Measurements from ENCODE around the gene KCNIP4.

KCNIP4 gene

GRCh38 chr4:21167711-21168110 is 780.9 kb downstream of the KCNIP4 start:
- Histone ChIP-seq H3K9me3 (ENCODE audit: control insufficient read depth, low read length) (no peaks in the 10 kb centered on the region), H3K4me1 (ENCODE audit: control insufficient read depth, insufficient read depth, low read length) (no peaks in the 10 kb centered on the region), H3K9ac (ENCODE audit: low read length) (no peak overlapping the region), H3K4me3 (ENCODE audit: low read length) (no peak overlapping the region), H3K27me3 (ENCODE audit: control insufficient read depth, insufficient read depth, low read length) (no peaks in the 10 kb centered on the region), H3K36me3 (ENCODE audit: control insufficient read depth, insufficient read depth, low read length) (no peaks in the 10 kb centered on the region)

GRCh38 chr4:21155367-21155766 is 793.2 kb downstream of the KCNIP4 start:
- Histone ChIP-seq H3K4me1 (ENCODE audit: control insufficient read depth, insufficient read depth, low read length) (no peaks in the 10 kb centered on the region), H3K4me3 (ENCODE audit: low read length) (no peak overlapping the region), H3K9me3 (ENCODE audit: control insufficient read depth, low read length) (no peaks in the 10 kb centered on the region), H3K9ac (ENCODE audit: low read length) (no peak overlapping the region), H3K36me3 (ENCODE audit: control insufficient read depth, insufficient read depth, low read length) (no peaks in the 10 kb centered on the region), H3K27me3 (ENCODE audit: control insufficient read depth, insufficient read depth, low read length) (no peaks in the 10 kb centered on the region)

- H3K4me1 ChIP-seq (ENCODE audit: control insufficient read depth, insufficient read depth, low read length) = no peaks in the 10 kb centered on the region
- no peak overlapping the region for H3K4me3 ChIP-seq (ENCODE audit: low read length)
- H3K27me3 ChIP-seq (ENCODE audit: control insufficient read depth, insufficient read depth, low read length) = no peaks in the 10 kb centered on the region
- no peaks in the 10 kb centered on the region for H3K36me3 ChIP-seq (ENCODE audit: control insufficient read depth, insufficient read depth, low read length)
- no peaks in the 10 kb centered on the region for H3K9me3 ChIP-seq (ENCODE audit: control insufficient read depth, low read length)
- H3K9ac ChIP-seq (ENCODE audit: low read length) = no peak overlapping the region
Observed at GRCh38 chr4:21139327-21139726, 809.2 kb downstream of the KCNIP4 start.

- H3K4me3 ChIP-seq (ENCODE audit: low read length) = no peak overlapping the region
- no peaks in the 10 kb centered on the region for H3K4me1 ChIP-seq (ENCODE audit: control insufficient read depth, insufficient read depth, low read length)
- H3K9ac ChIP-seq (ENCODE audit: low read length) = no peak overlapping the region
- H3K36me3 ChIP-seq (ENCODE audit: control insufficient read depth, insufficient read depth, low read length) = no peaks in the 10 kb centered on the region
- H3K9me3 ChIP-seq (ENCODE audit: control insufficient read depth, low read length) = no peaks in the 10 kb centered on the region
- H3K27me3 ChIP-seq (ENCODE audit: control insufficient read depth, insufficient read depth, low read length) = no peaks in the 10 kb centered on the region
Observed at GRCh38 chr4:21136051-21136630, 812.4 kb downstream of the KCNIP4 start.

GRCh38 chr4:21134994-21135393 is 813.6 kb downstream of the KCNIP4 start:
- H3K36me3 ChIP-seq (ENCODE audit: control insufficient read depth, insufficient read depth, low read length) = no peaks in the 10 kb centered on the region
- no peaks in the 10 kb centered on the region for H3K27me3 ChIP-seq (ENCODE audit: control insufficient read depth, insufficient read depth, low read length)
- no peaks in the 10 kb centered on the region for H3K9me3 ChIP-seq (ENCODE audit: control insufficient read depth, low read length)
- H3K9ac ChIP-seq (ENCODE audit: low read length) = no peak overlapping the region
- no peaks in the 10 kb centered on the region for H3K4me1 ChIP-seq (ENCODE audit: control insufficient read depth, insufficient read depth, low read length)
- H3K4me3 ChIP-seq (ENCODE audit: low read length) = no peak overlapping the region

GRCh38 chr4:21130606-21131005 is 818.0 kb downstream of the KCNIP4 start:
- Histone ChIP-seq H3K9ac (ENCODE audit: low read length) (no peak overlapping the region), H3K27me3 (ENCODE audit: control insufficient read depth, insufficient read depth, low read length) (no peaks in the 10 kb centered on the region), H3K4me1 (ENCODE audit: control insufficient read depth, insufficient read depth, low read length) (no peaks in the 10 kb centered on the region), H3K4me3 (ENCODE audit: low read length) (no peak overlapping the region), H3K36me3 (ENCODE audit: control insufficient read depth, insufficient read depth, low read length) (no peaks in the 10 kb centered on the region), H3K9me3 (ENCODE audit: control insufficient read depth, low read length) (no peaks in the 10 kb centered on the region)

- Histone ChIP-seq H3K9me3 (ENCODE audit: control insufficient read depth, low read length) (no peaks in the 10 kb centered on the region), H3K9ac (ENCODE audit: low read length) (no peak overlapping the region), H3K4me3 (ENCODE audit: low read length) (no peak overlapping the region), H3K27me3 (ENCODE audit: control insufficient read depth, insufficient read depth, low read length) (no peaks in the 10 kb centered on the region), H3K36me3 (ENCODE audit: control insufficient read depth, insufficient read depth, low read length) (no peaks in the 10 kb centered on the region), H3K4me1 (ENCODE audit: control insufficient read depth, insufficient read depth, low read length) (no peaks in the 10 kb centered on the region)
Observed at GRCh38 chr4:21126014-21126512, 822.5 kb downstream of the KCNIP4 start.

GRCh38 chr4:21118301-21118700 is 830.3 kb downstream of the KCNIP4 start:
- no peaks in the 10 kb centered on the region for H3K4me1 ChIP-seq (ENCODE audit: control insufficient read depth, insufficient read depth, low read length)
- no peak overlapping the region for H3K4me3 ChIP-seq (ENCODE audit: low read length)
- H3K9ac ChIP-seq (ENCODE audit: low read length) = no peak overlapping the region
- H3K27me3 ChIP-seq (ENCODE audit: control insufficient read depth, insufficient read depth, low read length) = no peaks in the 10 kb centered on the region
- H3K9me3 ChIP-seq (ENCODE audit: control insufficient read depth, low read length) = no peaks in the 10 kb centered on the region
- no peaks in the 10 kb centered on the region for H3K36me3 ChIP-seq (ENCODE audit: control insufficient read depth, insufficient read depth, low read length)

GRCh38 chr4:21117541-21118180 is 830.9 kb downstream of the KCNIP4 start:
- Histone ChIP-seq H3K9ac (ENCODE audit: low read length) (no peak overlapping the region), H3K9me3 (ENCODE audit: control insufficient read depth, low read length) (no peaks in the 10 kb centered on the region), H3K27me3 (ENCODE audit: control insufficient read depth, insufficient read depth, low read length) (no peaks in the 10 kb centered on the region), H3K36me3 (ENCODE audit: control insufficient read depth, insufficient read depth, low read length) (no peaks in the 10 kb centered on the region), H3K4me1 (ENCODE audit: control insufficient read depth, insufficient read depth, low read length) (no peaks in the 10 kb centered on the region), H3K4me3 (ENCODE audit: low read length) (no peak overlapping the region)

- Histone ChIP-seq H3K9ac (ENCODE audit: low read length) (no peak overlapping the region), H3K27me3 (ENCODE audit: control insufficient read depth, insufficient read depth, low read length) (no peaks in the 10 kb centered on the region), H3K4me3 (ENCODE audit: low read length) (no peak overlapping the region), H3K9me3 (ENCODE audit: control insufficient read depth, low read length) (no peaks in the 10 kb centered on the region), H3K4me1 (ENCODE audit: control insufficient read depth, insufficient read depth, low read length) (no peaks in the 10 kb centered on the region), H3K36me3 (ENCODE audit: control insufficient read depth, insufficient read depth, low read length) (no peaks in the 10 kb centered on the region)
Observed at GRCh38 chr4:21113496-21114223, 834.9 kb downstream of the KCNIP4 start.

GRCh38 chr4:21102667-21103066 is 845.9 kb downstream of the KCNIP4 start:
- H3K36me3 ChIP-seq (ENCODE audit: control insufficient read depth, insufficient read depth, low read length) = no peaks in the 10 kb centered on the region
- H3K4me1 ChIP-seq (ENCODE audit: control insufficient read depth, insufficient read depth, low read length) = no peaks in the 10 kb centered on the region
- no peaks in the 10 kb centered on the region for H3K9me3 ChIP-seq (ENCODE audit: control insufficient read depth, low read length)
- H3K27me3 ChIP-seq (ENCODE audit: control insufficient read depth, insufficient read depth, low read length) = no peaks in the 10 kb centered on the region
- H3K9ac ChIP-seq (ENCODE audit: low read length) = no peak overlapping the region
- no peak overlapping the region for H3K4me3 ChIP-seq (ENCODE audit: low read length)

- no peaks in the 10 kb centered on the region for H3K4me1 ChIP-seq (ENCODE audit: control insufficient read depth, insufficient read depth, low read length)
- H3K9ac ChIP-seq (ENCODE audit: low read length) = no peak overlapping the region
- H3K27me3 ChIP-seq (ENCODE audit: control insufficient read depth, insufficient read depth, low read length) = no peaks in the 10 kb centered on the region
- no peaks in the 10 kb centered on the region for H3K36me3 ChIP-seq (ENCODE audit: control insufficient read depth, insufficient read depth, low read length)
- no peaks in the 10 kb centered on the region for H3K9me3 ChIP-seq (ENCODE audit: control insufficient read depth, low read length)
- no peak overlapping the region for H3K4me3 ChIP-seq (ENCODE audit: low read length)
Observed at GRCh38 chr4:21097865-21098264, 850.7 kb downstream of the KCNIP4 start.

All from mucosa of stomach (tissue), 1 donor.